GM23338 (cell line): ENCODE data around the gene CHMP6. TPM values are rescaled to one million over a fixed set of nuclear protein-coding genes. Genes with fewer than 3 reads are reported as not detected.

Experiments
- CREB1 ChIP-seq: fragments of 250-450 bp; sonication (Bioruptor Pico); IDR thresholded peaks from 2 replicates; pipeline ENCODE4 v1.5.0; 2020; ENCODE audit warnings: low read depth, mild to moderate bottlenecking, moderate library complexity
- EZH2 ChIP-seq: fragments of 200-600 bp; sonication (generic); IDR thresholded peaks from one replicate; pipeline ENCODE4 v1.8.0; 2017; ENCODE audit warnings: antibody characterized with exemption, mild to moderate bottlenecking, low read depth; ENCODE audit not compliant: unreplicated experiment
- EZH2phosphoT487 ChIP-seq: fragments of 200-600 bp; sonication (generic); IDR thresholded peaks from one replicate; pipeline ENCODE4 v1.8.1; 2018; ENCODE audit warnings: antibody characterized with exemption; ENCODE audit not compliant: unreplicated experiment
- NANOG ChIP-seq: IDR thresholded peaks from 2 replicates; pipeline ENCODE4 v1.6.1; 2016; ENCODE audit warnings: antibody characterized with exemption, borderline replicate concordance
- polyA plus RNA-seq: library from polyadenylated mRNA; unstranded; fragments of >200 nt; fragmentation: Nextera tagmentation; extraction: Ambion mirVana; gene quantifications from 2 replicates; pipeline ENCODE4 v1.2.1, GENCODE V29; 2016
- total RNA-seq: library from RNA; depleted of rRNA; stranded (reverse); fragments of >200 nt; shearing (Covaris generic); gene quantifications from 2 replicates; pipeline ENCODE4 v1.2.3, GENCODE V29; 2014
- TF ChIP-seq, protein P1 (sequence below): fragments of 250-450 bp; sonication (Bioruptor Pico); IDR thresholded peaks from 2 replicates; pipeline ENCODE4 v1.5.0; 2020; ENCODE audit warnings: mild to moderate bottlenecking, moderate library complexity
- TF ChIP-seq, protein P2 (sequence below): IDR thresholded peaks from 2 replicates; pipeline ENCODE4 v1.6.1; 2016; ENCODE audit warnings: antibody characterized with exemption
- TF ChIP-seq, protein P3 (sequence below), 2 experiments: fragments of 200-600 bp in 1 of 2; sonication (generic) in 1 of 2; conservative IDR thresholded peaks; 2 replicates each; pipeline versions ENCODE4 v1.5.1 to v1.6.1; 2016 to 2017; ENCODE audit warnings: antibody characterized with exemption in 2 of 2, low read depth in 2 of 2, mild to moderate bottlenecking in 2 of 2, moderate library complexity in 1 of 2

The CHMP6 gene
- total and polyA plus RNA-seq, 2 experiments from 2014 or later, result 12.3 to 14.0 TPM

DNA sequence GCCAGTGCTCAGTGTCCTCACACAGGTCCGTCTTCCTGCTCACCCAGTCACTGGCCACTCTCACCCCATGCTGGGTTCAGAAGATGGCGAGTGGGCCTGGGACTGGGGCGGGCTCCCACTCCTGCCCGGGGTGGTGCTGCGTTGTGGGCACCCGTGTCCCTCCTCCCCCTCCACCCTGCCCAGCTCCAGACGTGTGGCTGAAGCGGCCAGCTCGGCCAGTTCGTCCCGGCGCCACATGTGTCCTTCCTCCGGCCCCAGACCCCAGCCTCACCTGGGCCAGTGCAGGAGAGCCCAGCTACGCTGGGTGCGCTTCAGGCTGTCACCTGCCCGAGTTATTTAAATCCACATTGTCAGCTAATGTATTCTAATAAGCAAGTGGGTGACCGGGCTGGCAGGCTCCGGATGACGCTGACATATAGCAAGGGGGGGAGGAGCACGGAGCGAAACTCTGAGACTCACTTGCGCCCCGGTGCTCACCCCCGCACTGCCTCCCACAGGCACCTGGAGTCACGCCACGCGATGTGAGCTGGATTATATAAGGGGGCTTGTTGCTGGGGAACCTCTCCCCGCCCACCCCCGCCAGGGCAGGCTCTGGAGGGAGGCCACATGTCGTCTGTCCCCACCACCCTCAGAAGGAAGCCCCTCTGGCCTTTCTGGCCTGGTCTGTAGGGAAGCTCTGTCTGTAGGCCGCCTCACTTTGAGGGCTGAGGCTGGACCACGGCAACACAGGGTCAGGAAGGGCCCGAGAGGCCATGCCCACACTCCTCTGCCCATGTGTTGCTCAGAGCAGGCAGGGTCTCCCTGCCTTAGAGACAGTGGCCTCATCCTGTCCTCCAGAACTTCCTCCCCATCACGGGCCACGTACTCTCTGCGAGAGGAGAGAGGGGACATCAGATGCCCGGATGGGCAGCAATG lies 36.2 kb downstream of the CHMP6 start (continued):
- TF ChIP-seq, protein P1, sequence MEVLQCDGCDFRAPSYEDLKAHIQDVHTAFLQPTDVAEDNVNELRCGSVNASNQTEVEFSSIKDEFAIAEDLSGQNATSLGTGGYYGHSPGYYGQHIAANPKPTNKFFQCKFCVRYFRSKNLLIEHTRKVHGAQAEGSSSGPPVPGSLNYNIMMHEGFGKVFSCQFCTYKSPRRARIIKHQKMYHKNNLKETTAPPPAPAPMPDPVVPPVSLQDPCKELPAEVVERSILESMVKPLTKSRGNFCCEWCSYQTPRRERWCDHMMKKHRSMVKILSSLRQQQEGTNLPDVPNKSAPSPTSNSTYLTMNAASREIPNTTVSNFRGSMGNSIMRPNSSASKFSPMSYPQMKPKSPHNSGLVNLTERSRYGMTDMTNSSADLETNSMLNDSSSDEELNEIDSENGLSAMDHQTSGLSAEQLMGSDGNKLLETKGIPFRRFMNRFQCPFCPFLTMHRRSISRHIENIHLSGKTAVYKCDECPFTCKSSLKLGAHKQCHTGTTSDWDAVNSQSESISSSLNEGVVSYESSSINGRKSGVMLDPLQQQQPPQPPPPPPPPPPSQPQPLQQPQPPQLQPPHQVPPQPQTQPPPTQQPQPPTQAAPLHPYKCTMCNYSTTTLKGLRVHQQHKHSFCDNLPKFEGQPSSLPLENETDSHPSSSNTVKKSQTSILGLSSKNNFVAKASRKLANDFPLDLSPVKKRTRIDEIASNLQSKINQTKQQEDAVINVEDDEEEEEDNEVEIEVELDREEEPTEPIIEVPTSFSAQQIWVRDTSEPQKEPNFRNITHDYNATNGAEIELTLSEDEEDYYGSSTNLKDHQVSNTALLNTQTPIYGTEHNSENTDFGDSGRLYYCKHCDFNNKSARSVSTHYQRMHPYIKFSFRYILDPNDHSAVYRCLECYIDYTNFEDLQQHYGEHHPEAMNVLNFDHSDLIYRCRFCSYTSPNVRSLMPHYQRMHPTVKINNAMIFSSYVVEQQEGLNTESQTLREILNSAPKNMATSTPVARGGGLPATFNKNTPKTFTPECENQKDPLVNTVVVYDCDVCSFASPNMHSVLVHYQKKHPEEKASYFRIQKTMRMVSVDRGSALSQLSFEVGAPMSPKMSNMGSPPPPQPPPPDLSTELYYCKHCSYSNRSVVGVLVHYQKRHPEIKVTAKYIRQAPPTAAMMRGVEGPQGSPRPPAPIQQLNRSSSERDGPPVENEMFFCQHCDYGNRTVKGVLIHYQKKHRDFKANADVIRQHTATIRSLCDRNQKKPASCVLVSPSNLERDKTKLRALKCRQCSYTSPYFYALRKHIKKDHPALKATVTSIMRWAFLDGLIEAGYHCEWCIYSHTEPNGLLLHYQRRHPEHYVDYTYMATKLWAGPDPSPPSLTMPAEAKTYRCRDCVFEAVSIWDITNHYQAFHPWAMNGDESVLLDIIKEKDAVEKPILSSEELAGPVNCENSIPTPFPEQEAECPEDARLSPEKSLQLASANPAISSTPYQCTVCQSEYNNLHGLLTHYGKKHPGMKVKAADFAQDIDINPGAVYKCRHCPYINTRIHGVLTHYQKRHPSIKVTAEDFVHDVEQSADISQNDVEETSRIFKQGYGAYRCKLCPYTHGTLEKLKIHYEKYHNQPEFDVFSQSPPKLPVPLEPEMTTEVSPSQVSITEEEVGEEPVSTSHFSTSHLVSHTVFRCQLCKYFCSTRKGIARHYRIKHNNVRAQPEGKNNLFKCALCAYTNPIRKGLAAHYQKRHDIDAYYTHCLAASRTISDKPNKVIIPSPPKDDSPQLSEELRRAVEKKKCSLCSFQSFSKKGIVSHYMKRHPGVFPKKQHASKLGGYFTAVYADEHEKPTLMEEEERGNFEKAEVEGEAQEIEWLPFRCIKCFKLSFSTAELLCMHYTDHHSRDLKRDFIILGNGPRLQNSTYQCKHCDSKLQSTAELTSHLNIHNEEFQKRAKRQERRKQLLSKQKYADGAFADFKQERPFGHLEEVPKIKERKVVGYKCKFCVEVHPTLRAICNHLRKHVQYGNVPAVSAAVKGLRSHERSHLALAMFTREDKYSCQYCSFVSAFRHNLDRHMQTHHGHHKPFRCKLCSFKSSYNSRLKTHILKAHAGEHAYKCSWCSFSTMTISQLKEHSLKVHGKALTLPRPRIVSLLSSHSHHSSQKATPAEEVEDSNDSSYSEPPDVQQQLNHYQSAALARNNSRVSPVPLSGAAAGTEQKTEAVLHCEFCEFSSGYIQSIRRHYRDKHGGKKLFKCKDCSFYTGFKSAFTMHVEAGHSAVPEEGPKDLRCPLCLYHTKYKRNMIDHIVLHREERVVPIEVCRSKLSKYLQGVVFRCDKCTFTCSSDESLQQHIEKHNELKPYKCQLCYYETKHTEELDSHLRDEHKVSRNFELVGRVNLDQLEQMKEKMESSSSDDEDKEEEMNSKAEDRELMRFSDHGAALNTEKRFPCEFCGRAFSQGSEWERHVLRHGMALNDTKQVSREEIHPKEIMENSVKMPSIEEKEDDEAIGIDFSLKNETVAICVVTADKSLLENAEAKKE, result no peak
- TF ChIP-seq, protein P2, sequence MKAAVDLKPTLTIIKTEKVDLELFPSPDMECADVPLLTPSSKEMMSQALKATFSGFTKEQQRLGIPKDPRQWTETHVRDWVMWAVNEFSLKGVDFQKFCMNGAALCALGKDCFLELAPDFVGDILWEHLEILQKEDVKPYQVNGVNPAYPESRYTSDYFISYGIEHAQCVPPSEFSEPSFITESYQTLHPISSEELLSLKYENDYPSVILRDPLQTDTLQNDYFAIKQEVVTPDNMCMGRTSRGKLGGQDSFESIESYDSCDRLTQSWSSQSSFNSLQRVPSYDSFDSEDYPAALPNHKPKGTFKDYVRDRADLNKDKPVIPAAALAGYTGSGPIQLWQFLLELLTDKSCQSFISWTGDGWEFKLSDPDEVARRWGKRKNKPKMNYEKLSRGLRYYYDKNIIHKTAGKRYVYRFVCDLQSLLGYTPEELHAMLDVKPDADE, result no peak
- TF ChIP-seq CREB1 (no peak), NANOG (no peak), EZH2phosphoT487 (no peak), EZH2 (no peak)
- TF ChIP-seq, protein P3, sequence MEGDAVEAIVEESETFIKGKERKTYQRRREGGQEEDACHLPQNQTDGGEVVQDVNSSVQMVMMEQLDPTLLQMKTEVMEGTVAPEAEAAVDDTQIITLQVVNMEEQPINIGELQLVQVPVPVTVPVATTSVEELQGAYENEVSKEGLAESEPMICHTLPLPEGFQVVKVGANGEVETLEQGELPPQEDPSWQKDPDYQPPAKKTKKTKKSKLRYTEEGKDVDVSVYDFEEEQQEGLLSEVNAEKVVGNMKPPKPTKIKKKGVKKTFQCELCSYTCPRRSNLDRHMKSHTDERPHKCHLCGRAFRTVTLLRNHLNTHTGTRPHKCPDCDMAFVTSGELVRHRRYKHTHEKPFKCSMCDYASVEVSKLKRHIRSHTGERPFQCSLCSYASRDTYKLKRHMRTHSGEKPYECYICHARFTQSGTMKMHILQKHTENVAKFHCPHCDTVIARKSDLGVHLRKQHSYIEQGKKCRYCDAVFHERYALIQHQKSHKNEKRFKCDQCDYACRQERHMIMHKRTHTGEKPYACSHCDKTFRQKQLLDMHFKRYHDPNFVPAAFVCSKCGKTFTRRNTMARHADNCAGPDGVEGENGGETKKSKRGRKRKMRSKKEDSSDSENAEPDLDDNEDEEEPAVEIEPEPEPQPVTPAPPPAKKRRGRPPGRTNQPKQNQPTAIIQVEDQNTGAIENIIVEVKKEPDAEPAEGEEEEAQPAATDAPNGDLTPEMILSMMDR (conservative IDR thresholded peaks at IDR 0.05; ENCODE audit: low read depth in 2 of 2), result no peak
